GM12878 (cell line): ENCODE results near the gene THEM4. TPM values are rescaled to one million over a fixed set of nuclear protein-coding genes. Genes with fewer than 3 reads are reported as not detected.
A peak's percentile ranks its signal among the peaks of the same experiment; 100 is the strongest.

Source experiments
- ATAC-seq: fragments of 200-7000 bp; cut with Tn5 transposase; 3 replicates; pipeline ENCODE4 v1.9.1; 2020; ENCODE audit warnings: mild to moderate bottlenecking, moderate library complexity
- BruUV-seq: library from RNA; stranded (reverse); fragments of 400-500 nt; replicated peaks from 2 replicates; lab custom pipeline; 2021; lab: Mats Ljungman, UMichigan
- CTCF ChIA-PET: fragments of 300-600 bp; sonication (Branson Sonifier 250); formaldehyde crosslinking; extraction: SDS; loops from one replicate; lab custom pipeline; 2021; ENCODE audit warnings: inconsistent platforms; lab: Yijun Ruan, JAX
- POLR2A ChIA-PET: fragments of 350-600 bp; formaldehyde crosslinking; extraction: SDS; loops from one replicate; lab custom pipeline; 2021; ENCODE audit warnings: inconsistent platforms; lab: Charles Lee
- RAD21 ChIA-PET: fragments of 300-600 bp; sonication (Branson Sonifier 250); formaldehyde crosslinking; loops from one replicate; lab custom pipeline; 2023; ENCODE audit warnings: antibody characterized with exemption; ENCODE audit not compliant: unreplicated experiment; lab: Charles Lee
- SMC1A ChIA-PET: fragments of 300-600 bp; sonication (Branson Sonifier 250); formaldehyde crosslinking; loops from one replicate; lab custom pipeline; 2023; ENCODE audit not compliant: unreplicated experiment, uncharacterized antibody; lab: Charles Lee
- DNase-seq: peaks from one replicate; pipeline ENCODE4 v3.0.0-alpha.2; 2011; ENCODE audit warnings: low read depth, low spot score
- FAIRE-seq: peaks from 3 replicates; lab custom pipeline; 2011; peaks lifted over from hg19 to GRCh38; lab: Jason Lieb, UNC
- H2AFZ ChIP-seq: 2 replicates; pipeline ENCODE4 v1.6.0; 2011; ENCODE audit warnings: low read depth, low read length, control low read depth; ENCODE audit not compliant: control insufficient read depth
- H3K27ac ChIP-seq: 2 replicates; pipeline ENCODE4 v1.5.1; 2011; ENCODE audit warnings: control low read depth; ENCODE audit not compliant: control insufficient read depth, insufficient read depth
- H3K27me3 ChIP-seq, 2 experiments: replicated peaks in 1 of 2; 2 replicates each; pipeline versions ENCODE4 v1.6.0 to v1.6.1; 2011; ENCODE audit warnings: low read length in 1 of 2; ENCODE audit not compliant: control insufficient read depth in 2 of 2, insufficient read depth in 2 of 2
- H3K36me3 ChIP-seq, 2 experiments: 2 replicates each; pipeline ENCODE4 v1.5.1; 2011; ENCODE audit warnings: low read length in 1 of 2; ENCODE audit not compliant: control insufficient read depth in 2 of 2, insufficient read depth in 2 of 2
- H3K4me1 ChIP-seq: 2 replicates; pipeline ENCODE4 v1.6.1; 2011; ENCODE audit warnings: mild to moderate bottlenecking, low read length, moderate library complexity, mixed read lengths; ENCODE audit not compliant: control insufficient read depth, insufficient read depth
- H3K4me2 ChIP-seq: 2 replicates; pipeline ENCODE4 v1.6.0; 2011; ENCODE audit warnings: control low read depth; ENCODE audit not compliant: control insufficient read depth, insufficient read depth
- H3K4me3 ChIP-seq: fragments of 200-600 bp; sonication (generic); 2 replicates; pipeline ENCODE4 v1.5.1; 2016
- H3K79me2 ChIP-seq: 2 replicates; pipeline ENCODE4 v1.6.0; 2011; ENCODE audit warnings: low read length; ENCODE audit not compliant: control insufficient read depth, insufficient read depth
- H3K9ac ChIP-seq: 2 replicates; pipeline ENCODE4 v1.8.0; 2011; ENCODE audit warnings: low read length, control low read depth, mixed read lengths; ENCODE audit not compliant: control insufficient read depth, insufficient read depth
- H3K9me3 ChIP-seq: replicated peaks from 3 replicates; pipeline ENCODE4 v1.5.1; 2011; ENCODE audit warnings: mild to moderate bottlenecking, low read length; ENCODE audit not compliant: control insufficient read depth, insufficient read depth
- H4K20me1 ChIP-seq: 2 replicates; pipeline ENCODE4 v1.6.0; 2011; ENCODE audit not compliant: control insufficient read depth, insufficient read depth
- BMI1 ChIP-seq: fragments of 450-650 bp; IDR thresholded peaks from 2 replicates; pipeline ENCODE4 v1.6.1; 2016; ENCODE audit warnings: mild to moderate bottlenecking, moderate library complexity, borderline replicate concordance
- EP300 ChIP-seq, 2 experiments: fragments of 150-350 bp in 1 of 2; IDR thresholded peaks; 2 replicates each; pipeline ENCODE4 v1.6.1; 2011 to 2012; ENCODE audit warnings: low read depth in 2 of 2, low read length in 2 of 2, borderline replicate concordance in 1 of 2, improper control_type of control experiment in 1 of 2, inconsistent platforms in 1 of 2; ENCODE audit not compliant: control insufficient read depth in 1 of 2
- KDM1A ChIP-seq: fragments of 200-600 bp; sonication (generic); IDR thresholded peaks from 2 replicates; pipeline ENCODE4 v1.6.1; 2016; ENCODE audit warnings: borderline replicate concordance
- TCF7 ChIP-seq: IDR thresholded peaks from 2 replicates; pipeline ENCODE4 v1.6.1; 2014; ENCODE audit warnings: antibody characterized with exemption, borderline replicate concordance
- ZBTB40 ChIP-seq: fragments of 450-650 bp; IDR thresholded peaks from 2 replicates; pipeline ENCODE4 v1.6.1; 2016; ENCODE audit warnings: mild to moderate bottlenecking, moderate library complexity, borderline replicate concordance
- WGBS: methylation state at CpG from one replicate; pipeline ENCODE4 v1.1.6; 2016; ENCODE audit warnings: low lambda C conversion rate; ENCODE audit not compliant: insufficient replicate concordance, insufficient coverage; ENCODE audit errors: missing lambda C conversion rate; 5-methylcytosine and 5-hydroxymethylcytosine counted together
- in situ Hi-C: fragments of 300-500 bp; cut with MboI; formaldehyde crosslinking; loops from 9 replicates; pipeline ENCODE4 v1.14.3; 2018; ENCODE audit warnings: mixed read lengths
- intact Hi-C: fragments of 100-400 bp; cut with micrococcal nuclease; formaldehyde crosslinking; loops from one replicate; pipeline ENCODE4 v1.14.2; 2022; ENCODE audit not compliant: unreplicated experiment
- polyA plus RNA-seq, 11 experiments: library from polyadenylated mRNA; depleted of rRNA in 4 of 11; unstranded in 6 of 11; stranded (reverse) in 5 of 11; fragments of >200 nt; fragmentation: Nextera tagmentation in 4 of 11; fragmentation: Illumina TruSeq in 1 of 11; extraction: Ambion mirVana in 4 of 11; extraction: Trizol in 1 of 11; gene quantifications; 1 replicate in 1 of 11; 2 replicates in 10 of 11; pipeline versions ENCODE4 v1.2.1 to v1.2.3, GENCODE V29; 2011 to 2016; ENCODE audit warnings: inconsistent platforms in 2 of 11, missing spikeins in 2 of 11, low read depth in 1 of 11
- total RNA-seq, 4 experiments: library from RNA; depleted of rRNA in 3 of 4; stranded (reverse); fragments of >200 nt in 3 of 4; fragmentation: Illumina TruSeq in 1 of 4; extraction: Trizol in 1 of 4; gene quantifications; 2 replicates each; pipeline versions ENCODE4 v1.2.1 to v1.2.3, GENCODE V29; 2013 to 2021

The THEM4 gene
- total and polyA plus RNA-seq, 10 of the 15 experiments (the other 5 are each of a cell fraction or from before 2014, with no cell fraction given): 3.4 to 30.8 (median 17.9) TPM

GRCh38 chr1:151945725-151946722, 36.7 kb upstream of the THEM4 start:
- in situ Hi-C loops (no loop called here), intact Hi-C loops (no loop called here)
- ChIA-PET SMC1A (interaction anchor here (1.5 kb wide), 1 partner anchor 10 kb away, joined by 4 read pairs; no protein-coding TSS in a partner anchor), POLR2A (no interaction called here), RAD21 (no interaction called here), CTCF (interaction anchor here (0.7 to 3.2 kb wide), 2 partner anchors 13 to 56 kb away, joined by 4 to 13 read pairs; no protein-coding TSS in a partner anchor)
- DNase-seq: no peak
- FAIRE-seq: no peak
- Histone ChIP-seq H4K20me1 (no peaks in the 10 kb centered on the region), H3K4me1 (no peaks in the 10 kb centered on the region), H3K27ac (no peak overlapping the region), H2AFZ (no peak overlapping the region), H3K9me3 (no peaks in the 10 kb centered on the region), H3K36me3 (no peaks in the 10 kb centered on the region), H3K4me2 (no peak overlapping the region), H3K27me3 (peaks cover 0 to 8% of the 10 kb centered on the region in 2 experiments; a peak in 2 of 4 replicates), H3K79me2 (no peaks in the 10 kb centered on the region), H3K4me3 (no peak overlapping the region), H3K9ac (no peak overlapping the region)
- BruUV-seq: no TSS peak
- peak; percentile 88 for ATAC-seq
- TF ChIP-seq BMI1 (peak; percentile 79), TCF7 (no peak), EP300 (IDR thresholded peaks at IDR 0.05; ENCODE audit: borderline replicate concordance in 1 of 2, control insufficient read depth in 1 of 2, low read depth in 2 of 2, low read length in 2 of 2) (peak in 1 of 2 experiments; percentile 14; a peak in 1 of 4 replicates), ZBTB40 (0 out of 2 replicates have a peak, but pooled peaks have one; percentile 30), KDM1A (no peak)
- 26% methylated on average over 10 of the region's 10 CpGs for WGBS
